Neural progenitor cell (in vitro differentiated cells): ENCODE data around the gene CELF6.

Experiments used
- CTCF ChIP-seq: fragments of 200-600 bp; sonication (generic); IDR thresholded peaks from 2 replicates; pipeline ENCODE4 v1.5.1; 2017; ENCODE audit warnings: antibody characterized with exemption, mild to moderate bottlenecking
- EZH2 ChIP-seq: fragments of 200-600 bp; sonication (generic); IDR thresholded peaks from 2 replicates; pipeline ENCODE4 v1.6.1; 2017; ENCODE audit warnings: antibody characterized with exemption, mild to moderate bottlenecking, moderate library complexity

GRCh38 chr15:72338617-72339321 lies 18.8 kb upstream of the CELF6 start:
- no peak for TF ChIP-seq CTCF
- no peak for TF ChIP-seq EZH2
